ENCODE data around the gene SMDT1.
"Not testable (repeated sequence)": the region's sequence is repeated elsewhere in the genome, so short reads cannot be mapped to it uniquely, and the experiment has no call there.

Gene SMDT1

DNA sequence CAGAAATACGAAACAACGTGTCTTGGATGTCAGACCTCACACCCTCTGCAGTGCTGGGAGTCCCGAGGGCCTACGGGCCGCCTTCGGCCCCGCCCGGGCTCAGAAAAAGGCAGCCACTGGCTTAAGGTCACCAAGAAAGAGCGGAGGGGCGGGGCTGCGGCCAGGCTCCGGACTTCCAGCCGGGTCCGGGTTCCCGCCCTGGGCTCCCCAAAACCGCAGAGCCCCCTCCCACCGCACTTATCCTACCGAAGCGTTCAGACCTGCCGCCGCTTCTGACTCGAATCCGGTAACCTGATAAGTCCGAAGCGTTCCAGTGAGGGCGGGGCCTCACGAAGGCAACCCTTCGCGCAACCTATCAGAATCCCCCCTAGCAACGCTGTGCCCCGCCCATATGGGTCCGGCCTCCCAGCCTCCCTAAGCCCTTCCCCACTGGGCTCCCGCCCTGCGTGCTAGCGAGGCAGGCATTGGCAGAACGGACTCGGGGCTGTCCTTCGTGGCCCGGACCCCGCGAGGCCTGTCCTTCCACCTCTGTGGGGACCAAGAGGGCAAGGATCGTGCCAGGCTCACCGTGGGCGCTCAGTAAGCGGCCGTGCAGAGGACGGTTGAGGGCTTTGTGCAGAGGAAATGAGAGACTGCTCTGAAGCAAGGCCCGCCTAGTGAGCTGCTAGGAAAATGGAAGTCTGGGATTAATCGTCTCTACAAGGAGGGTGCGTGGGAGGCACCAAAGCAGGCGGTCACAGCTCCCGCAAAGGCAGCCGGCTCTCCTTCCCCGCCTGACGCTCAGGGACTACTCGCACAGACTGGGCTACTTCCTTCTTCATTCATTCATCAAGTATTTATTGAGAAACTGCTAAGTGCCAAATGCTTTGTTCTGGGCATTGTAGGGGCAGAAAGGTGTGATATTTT, 8.7 kb upstream of the SMDT1 start, which contains the start of gene NAGA:
Gene NAGA, minus strand, starts transcription at position 296 of the 906 bp plus-strand sequence. CDS start 515 bp downstream, outside the sequence.
- DNase-seq (ENCODE audit: low read depth): peak; percentile 90

- not testable (repeated sequence) for DNase-seq (ENCODE audit: low read depth)
Observed at GRCh38 chr22:42071508-42071907, 8.0 kb upstream of the SMDT1 start.

DNA sequence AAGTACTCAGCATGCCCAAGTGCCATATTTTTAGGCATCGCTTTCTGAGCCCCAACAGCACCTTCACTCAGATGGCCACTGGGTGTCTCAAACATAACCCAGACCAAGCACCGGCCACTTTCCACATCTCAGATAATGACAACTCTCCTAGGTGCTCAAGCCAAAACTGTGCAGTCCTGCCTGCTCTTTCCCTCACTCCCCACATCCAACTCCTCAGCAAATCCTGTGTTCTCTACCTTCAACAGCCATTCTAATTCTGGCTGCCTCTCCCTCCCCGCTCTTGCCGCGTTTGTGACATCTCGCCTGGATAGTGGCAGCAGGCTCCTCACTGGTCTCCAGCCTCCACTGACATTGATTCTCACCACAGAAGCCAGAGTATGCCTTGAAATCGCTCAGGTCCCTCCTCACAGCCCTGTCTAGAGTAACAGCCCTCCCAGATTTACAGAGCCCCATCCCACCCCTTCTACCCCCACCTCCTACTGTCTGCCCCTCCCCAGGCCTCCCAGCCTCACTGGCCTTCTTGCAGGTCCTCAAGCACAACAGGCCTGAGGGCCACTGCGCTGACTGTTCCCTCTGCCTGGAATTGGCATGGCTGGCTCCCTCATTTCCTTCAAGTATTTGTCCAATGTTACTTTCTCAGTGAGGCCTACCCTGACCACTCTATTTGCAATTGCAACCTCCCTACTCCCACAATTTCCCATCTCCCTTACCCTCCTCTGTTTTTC, 6.7 kb upstream of the SMDT1 start:
- DNase-seq (ENCODE audit: low read depth): no peak

GRCh38 chr22:42073621-42074041, 5.9 kb upstream of the SMDT1 start:
- DNase-seq (ENCODE audit: low read depth): no peak

- peak; percentile 51 for DNase-seq (ENCODE audit: low read depth)
Observed at GRCh38 chr22:42074132-42074811, 5.2 kb upstream of the SMDT1 start, which contains the start of gene PHETA2. PHETA2 (plus strand) TSS chr22:42074248; CDS start chr22:42077294, 3,046 bp downstream.

- DNase-seq (ENCODE audit: low read depth): no peak
Observed at GRCh38 chr22:42074846-42075676, 4.4 kb upstream of the SMDT1 start.

- no peak for DNase-seq (ENCODE audit: low read depth)
Observed at GRCh38 chr22:42076764-42077485, 2.6 kb upstream of the SMDT1 start.

DNA sequence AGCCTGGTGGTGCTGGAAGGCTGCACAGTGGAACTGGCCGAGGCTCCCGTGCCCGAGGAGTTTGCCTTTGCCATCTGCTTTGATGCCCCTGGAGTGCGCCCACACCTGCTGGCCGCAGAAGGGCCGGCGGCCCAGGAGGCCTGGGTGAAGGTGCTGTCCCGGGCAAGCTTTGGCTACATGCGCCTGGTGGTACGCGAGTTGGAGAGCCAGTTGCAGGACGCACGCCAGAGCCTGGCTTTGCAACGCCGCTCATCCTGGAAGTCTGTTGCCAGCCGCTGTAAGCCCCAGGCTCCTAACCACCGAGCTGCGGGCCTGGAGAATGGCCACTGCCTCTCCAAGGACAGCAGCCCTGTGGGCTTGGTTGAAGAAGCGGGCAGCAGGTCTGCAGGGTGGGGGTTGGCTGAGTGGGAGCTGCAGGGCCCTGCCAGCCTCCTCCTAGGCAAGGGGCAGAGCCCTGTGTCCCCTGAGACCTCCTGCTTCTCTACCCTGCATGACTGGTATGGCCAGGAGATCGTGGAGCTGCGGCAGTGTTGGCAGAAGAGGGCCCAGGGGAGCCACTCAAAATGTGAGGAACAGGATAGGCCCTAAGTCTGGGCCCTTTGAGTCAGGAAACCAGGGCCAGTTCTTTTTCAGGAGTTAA, 1.9 kb upstream of the SMDT1 start:
- no peak for DNase-seq (ENCODE audit: low read depth)

GRCh38 chr22:42078469-42079318, 806 bp upstream of the SMDT1 start:
- DNase-seq (ENCODE audit: low read depth): no peak

- no peak for DNase-seq (ENCODE audit: low read depth)
Observed at GRCh38 chr22:42080287-42080686, 787 bp downstream of the SMDT1 start.

- DNase-seq (ENCODE audit: low read depth): no peak
Observed at GRCh38 chr22:42083119-42083518, 3.6 kb downstream of the SMDT1 start.

- DNase-seq (ENCODE audit: low read depth): no peak
Observed at GRCh38 chr22:42084874-42085273, 5.4 kb downstream of the SMDT1 start.

- no peak for DNase-seq (ENCODE audit: low read depth)
Observed at GRCh38 chr22:42086051-42086450, 6.6 kb downstream of the SMDT1 start.

- peak; percentile 96 for DNase-seq (ENCODE audit: low read depth)
Observed at GRCh38 chr22:42090596-42091454, 11.3 kb downstream of the SMDT1 start, which contains the start of gene NDUFA6. NDUFA6 (minus strand) TSS chr22:42090772; CDS start chr22:42090744, 28 bp downstream.

- no peak for DNase-seq (ENCODE audit: low read depth)
Observed at GRCh38 chr22:42091455-42091782, 11.9 kb downstream of the SMDT1 start.

GRCh38 chr22:42101199-42101598, 21.7 kb downstream of the SMDT1 start:
- no peak for DNase-seq (ENCODE audit: low read depth)

DNA sequence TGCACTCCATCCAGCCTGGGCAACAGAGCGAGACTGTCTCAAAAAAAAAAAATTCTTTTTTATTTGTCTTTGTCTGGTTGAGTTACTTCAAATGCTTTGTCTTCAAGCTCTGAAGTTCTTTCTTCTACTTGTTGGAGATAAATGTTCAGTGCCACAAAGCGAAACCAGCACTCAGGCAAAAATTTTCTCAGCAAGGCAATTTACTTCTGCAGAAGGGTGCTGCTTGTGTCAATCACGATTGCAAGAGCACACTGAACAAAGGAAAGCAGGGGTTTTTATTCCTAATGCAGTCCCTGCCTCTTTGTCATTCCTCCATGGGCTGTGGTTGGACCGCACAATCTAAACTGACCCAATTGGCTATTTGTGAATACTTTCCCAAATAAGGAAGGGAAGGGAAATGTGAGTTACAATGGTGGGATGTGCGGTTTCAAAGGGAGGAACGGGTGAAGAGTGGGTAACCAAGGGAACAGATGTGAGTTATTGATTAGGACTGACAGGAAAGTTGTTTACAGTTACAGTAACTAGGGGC, 24.9 kb downstream of the SMDT1 start:
- not testable (repeated sequence) for DNase-seq (ENCODE audit: low read depth)

DNA sequence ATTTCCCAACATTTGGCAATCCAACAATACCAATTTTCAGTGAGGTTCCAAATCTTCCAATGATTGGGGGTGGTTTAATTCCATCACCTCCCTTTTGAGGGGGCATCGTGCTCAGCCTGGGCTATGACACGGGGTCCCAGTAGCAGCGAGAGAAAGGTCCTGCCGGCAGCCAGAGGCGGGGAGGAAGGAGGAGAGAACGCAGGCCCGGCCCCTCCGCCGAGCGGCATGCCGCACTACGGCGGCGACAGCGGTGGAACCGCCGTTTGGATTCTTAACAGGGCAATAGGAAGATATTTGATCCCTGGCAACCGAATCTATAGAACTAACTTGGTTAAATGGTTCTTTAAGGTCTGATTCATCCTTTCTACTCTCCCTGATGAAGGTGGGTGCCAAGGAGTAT, 29.3 kb downstream of the SMDT1 start:
- no peak for DNase-seq (ENCODE audit: low read depth)

Data from activated T-cell treated with anti-CD3 and anti-CD28 coated beads for 48 hours (primary cell).